Central memory CD8-positive, alpha-beta T cell (primary cell): ENCODE measurements around the gene NOP16.

Experiments used
- ATAC-seq: fragments of 150-1000 bp; cut with Tn5 transposase; replicated peaks from 2 replicates; pipeline ENCODE4 v1.10.0; 2022; ENCODE audit warnings: mild to moderate bottlenecking, moderate FRiP score, moderate number of reproducible peaks; ENCODE audit not compliant: poor library complexity, severe bottlenecking; ENCODE audit errors: extremely low read depth
- DNase-seq, 2 donors: peaks; one replicate each; pipeline ENCODE4 v3.0.0; 2021; ENCODE audit warnings: low spot score in 2 of 2
- H3K27ac Mint-ChIP-seq: one replicate; pipeline ENCODE4 v1.8.0; 2022; ENCODE audit warnings: low read depth, mild to moderate bottlenecking, moderate library complexity, mixed read lengths
- H3K27me3 Mint-ChIP-seq: one replicate; pipeline ENCODE4 v1.8.0; 2022; ENCODE audit warnings: mixed read lengths
- H3K36me3 Mint-ChIP-seq: one replicate; pipeline ENCODE4 v1.8.0; 2022; ENCODE audit warnings: mild to moderate bottlenecking, moderate library complexity, mixed read lengths; ENCODE audit not compliant: insufficient read depth
- H3K4me1 Mint-ChIP-seq: one replicate; pipeline ENCODE4 v1.8.0; 2022; ENCODE audit warnings: mixed read lengths
- H3K4me3 Mint-ChIP-seq: one replicate; pipeline ENCODE4 v1.8.0; 2022; ENCODE audit warnings: mild to moderate bottlenecking, moderate library complexity, mixed read lengths
- H3K9me3 Mint-ChIP-seq: one replicate; pipeline ENCODE4 v1.8.0; 2022; ENCODE audit warnings: mixed read lengths

NOP16 gene

DNA sequence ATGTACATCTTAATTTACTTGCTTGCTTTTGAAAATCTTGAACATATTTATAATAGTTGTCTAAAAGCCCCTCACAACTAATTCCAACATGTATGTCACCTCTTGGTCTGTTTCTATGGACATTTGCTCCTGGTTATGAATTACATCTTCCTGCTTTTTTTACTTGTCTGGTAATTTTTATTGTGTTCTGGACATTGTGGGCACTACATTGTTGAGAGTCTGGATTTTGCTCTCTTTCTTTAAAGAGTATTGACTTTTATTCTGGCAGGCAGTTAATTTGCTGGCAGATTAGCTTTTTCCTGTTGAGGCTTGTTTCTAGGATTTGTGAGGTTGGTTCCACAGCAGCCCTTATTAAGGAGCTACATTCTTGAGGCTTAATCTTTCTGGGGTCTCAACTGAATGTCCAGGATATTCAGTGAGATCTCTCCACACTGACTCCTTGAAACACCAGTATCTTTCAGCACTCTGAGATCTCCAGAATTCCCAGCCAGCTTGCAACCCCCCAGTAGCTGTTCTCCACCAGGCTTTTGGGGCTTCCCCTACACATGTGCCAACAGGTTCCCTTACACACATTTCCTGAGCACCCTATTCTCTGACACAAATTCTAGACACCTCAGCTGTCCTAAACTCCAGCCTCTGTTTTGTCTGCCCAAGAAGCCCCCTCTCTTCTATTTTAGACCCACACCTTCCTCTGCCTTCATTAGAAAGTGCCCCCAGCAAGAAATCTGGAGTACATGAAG, 54.2 kb downstream of the NOP16 start:
- Mint-ChIP-seq H3K4me1 (no peaks in the 10 kb centered on the region), H3K4me3 (no peak overlapping the region), H3K9me3 (peaks cover 8% of the 10 kb centered on the region), H3K27ac (no peak overlapping the region), H3K27me3 (no peaks in the 10 kb centered on the region), H3K36me3 (peaks cover 10% of the 10 kb centered on the region)
- DNase-seq (no peak), ATAC-seq (no peak)
